GM19035 (cell line): Measurements from ENCODE around the gene ANKK1.

Experiments used
- ATAC-seq: cut with Tn5 transposase; IDR thresholded peaks from one replicate; pipeline ENCODE4 v1.9.1; 2021; ENCODE audit not compliant: unreplicated experiment

Gene ANKK1, protein sequence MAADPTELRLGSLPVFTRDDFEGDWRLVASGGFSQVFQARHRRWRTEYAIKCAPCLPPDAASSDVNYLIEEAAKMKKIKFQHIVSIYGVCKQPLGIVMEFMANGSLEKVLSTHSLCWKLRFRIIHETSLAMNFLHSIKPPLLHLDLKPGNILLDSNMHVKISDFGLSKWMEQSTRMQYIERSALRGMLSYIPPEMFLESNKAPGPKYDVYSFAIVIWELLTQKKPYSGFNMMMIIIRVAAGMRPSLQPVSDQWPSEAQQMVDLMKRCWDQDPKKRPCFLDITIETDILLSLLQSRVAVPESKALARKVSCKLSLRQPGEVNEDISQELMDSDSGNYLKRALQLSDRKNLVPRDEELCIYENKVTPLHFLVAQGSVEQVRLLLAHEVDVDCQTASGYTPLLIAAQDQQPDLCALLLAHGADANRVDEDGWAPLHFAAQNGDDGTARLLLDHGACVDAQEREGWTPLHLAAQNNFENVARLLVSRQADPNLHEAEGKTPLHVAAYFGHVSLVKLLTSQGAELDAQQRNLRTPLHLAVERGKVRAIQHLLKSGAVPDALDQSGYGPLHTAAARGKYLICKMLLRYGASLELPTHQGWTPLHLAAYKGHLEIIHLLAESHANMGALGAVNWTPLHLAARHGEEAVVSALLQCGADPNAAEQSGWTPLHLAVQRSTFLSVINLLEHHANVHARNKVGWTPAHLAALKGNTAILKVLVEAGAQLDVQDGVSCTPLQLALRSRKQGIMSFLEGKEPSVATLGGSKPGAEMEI

GRCh38 chr11:113387605-113388211 is at the start of gene ANKK1:
TSS of gene ANKK1 (plus strand) at chr11:113387779. CDS start at chr11:113387885, 106 bp downstream.
- no peak for ATAC-seq

- ATAC-seq = no peak
Measured at GRCh38 chr11:113338730-113339129, 48.8 kb upstream of the ANKK1 start.

GRCh38 chr11:113339929-113340589 is 47.5 kb upstream of the ANKK1 start:
- ATAC-seq = no peak

DNA sequence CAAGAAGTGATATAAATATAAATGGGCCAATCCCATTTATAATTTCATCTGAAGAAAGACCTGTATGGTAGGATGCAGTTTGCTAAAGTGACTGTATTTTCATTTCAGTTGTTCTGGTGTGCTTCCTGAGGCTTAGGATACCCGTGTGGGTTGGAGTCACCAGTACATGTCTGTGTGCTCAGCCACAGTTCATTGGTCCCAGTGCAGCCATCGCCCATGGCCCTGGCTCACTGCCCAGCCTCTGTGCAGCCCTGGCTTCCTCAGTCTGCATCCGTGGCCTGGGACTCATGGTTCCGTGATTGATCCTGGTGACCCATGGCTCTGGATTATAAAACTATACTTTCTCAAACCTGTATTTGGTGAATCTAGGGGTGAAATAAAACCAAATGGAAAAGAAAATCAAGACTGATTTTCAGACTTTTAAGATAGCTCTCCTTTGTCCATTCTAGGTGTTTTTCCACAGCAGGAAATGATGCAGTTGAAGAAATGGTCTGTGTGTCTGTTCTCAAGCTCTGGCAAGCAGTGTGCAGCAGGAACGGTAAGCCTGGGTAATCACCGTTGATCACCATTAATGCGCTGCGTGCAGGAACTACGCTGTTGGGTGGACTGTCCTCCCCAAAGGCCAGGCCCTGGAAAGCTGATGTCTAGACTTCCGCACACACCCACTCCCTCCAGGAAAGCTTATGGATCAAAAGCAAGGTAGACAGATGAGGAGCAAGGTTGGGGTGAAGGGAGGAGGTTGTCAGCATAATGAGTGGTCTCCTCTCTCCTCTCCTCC is 46.0 kb upstream of the ANKK1 start:
- no peak for ATAC-seq

GRCh38 chr11:113345978-113346377 is 41.6 kb upstream of the ANKK1 start:
- ATAC-seq = no peak

DNA sequence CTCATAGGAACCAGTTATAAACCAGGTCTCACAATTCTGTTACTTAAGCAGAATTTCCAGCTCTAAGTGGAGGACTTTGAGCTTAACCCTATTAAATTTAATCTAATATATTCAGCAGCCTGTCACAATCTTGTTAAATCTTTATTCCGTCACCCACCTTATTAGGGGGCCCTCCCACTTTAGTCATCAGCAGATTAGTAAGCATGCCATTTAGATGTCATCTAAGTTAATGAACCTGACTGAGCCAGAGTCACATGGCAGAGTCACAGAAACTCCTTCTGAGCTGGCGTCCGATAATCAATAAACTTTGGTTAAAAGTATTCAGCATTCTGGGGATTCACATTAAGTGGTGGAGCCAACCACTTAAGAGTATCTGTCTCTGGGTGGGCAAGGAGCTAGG is 38.1 kb upstream of the ANKK1 start:
- ATAC-seq = no peak

DNA sequence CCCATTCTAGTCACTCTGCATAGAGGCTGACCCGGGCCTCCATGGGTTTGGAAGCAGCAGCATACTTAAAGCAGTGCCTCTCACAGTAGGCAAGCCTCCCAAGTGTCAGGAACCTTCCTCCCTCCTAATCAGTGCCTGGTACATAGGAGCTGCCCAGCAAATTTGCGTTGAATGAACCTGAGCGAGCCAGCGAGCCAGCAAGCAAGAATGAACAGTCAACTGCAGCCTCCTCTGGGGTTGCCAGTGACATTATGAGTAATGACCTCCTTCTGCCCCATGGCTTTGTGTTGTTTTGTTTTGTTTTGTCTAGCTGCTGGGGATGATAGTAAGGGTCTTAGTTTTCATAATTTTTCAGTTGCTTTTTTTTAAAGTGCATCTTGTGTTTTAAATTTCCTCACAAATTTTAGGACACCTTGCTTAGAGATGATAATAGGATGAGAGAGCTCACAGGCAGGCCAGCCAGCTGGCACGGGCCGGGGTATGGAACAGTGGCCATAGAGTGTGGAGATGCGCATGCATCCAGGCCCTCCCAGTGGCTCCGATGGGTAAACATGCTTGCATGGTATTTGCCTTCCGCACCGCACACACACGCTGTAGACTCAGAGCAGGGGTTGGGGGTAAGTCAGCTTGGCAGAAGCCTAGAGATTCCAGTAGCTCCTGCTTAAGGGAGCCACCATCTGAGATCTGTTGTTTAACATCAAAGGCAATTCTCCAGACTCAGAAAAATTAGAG is 37.1 kb upstream of the ANKK1 start:
- ATAC-seq = no peak

DNA sequence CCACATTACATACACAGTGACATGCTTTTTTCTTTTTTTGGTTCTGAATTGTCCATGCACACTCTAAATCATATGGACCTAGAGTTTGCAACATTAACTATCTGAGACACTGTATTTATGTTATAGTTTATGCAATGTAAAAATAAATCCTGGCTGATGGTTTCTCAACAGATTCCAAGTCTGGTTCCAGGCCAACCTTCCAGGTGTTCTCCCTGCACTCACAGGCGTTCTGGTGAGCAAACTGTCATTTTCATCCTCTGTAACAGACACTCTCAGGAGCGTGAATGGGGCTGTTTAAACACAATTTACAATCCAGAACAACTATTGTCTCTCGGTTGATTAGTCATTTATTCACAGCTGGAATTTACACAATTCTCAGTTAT is 36.5 kb upstream of the ANKK1 start:
- ATAC-seq = no peak

GRCh38 chr11:113351480-113351879 is 36.1 kb upstream of the ANKK1 start:
- no peak for ATAC-seq

- no peak for ATAC-seq
Measured at GRCh38 chr11:113356203-113356602, 31.4 kb upstream of the ANKK1 start.

- no peak for ATAC-seq
Measured at GRCh38 chr11:113363406-113363805, 24.2 kb upstream of the ANKK1 start.

- no peak for ATAC-seq
Measured at GRCh38 chr11:113363996-113364641, 23.5 kb upstream of the ANKK1 start.

- no peak for ATAC-seq
Measured at GRCh38 chr11:113365895-113366294, 21.7 kb upstream of the ANKK1 start.

GRCh38 chr11:113369411-113369810 is 18.2 kb upstream of the ANKK1 start:
- ATAC-seq = no peak

DNA sequence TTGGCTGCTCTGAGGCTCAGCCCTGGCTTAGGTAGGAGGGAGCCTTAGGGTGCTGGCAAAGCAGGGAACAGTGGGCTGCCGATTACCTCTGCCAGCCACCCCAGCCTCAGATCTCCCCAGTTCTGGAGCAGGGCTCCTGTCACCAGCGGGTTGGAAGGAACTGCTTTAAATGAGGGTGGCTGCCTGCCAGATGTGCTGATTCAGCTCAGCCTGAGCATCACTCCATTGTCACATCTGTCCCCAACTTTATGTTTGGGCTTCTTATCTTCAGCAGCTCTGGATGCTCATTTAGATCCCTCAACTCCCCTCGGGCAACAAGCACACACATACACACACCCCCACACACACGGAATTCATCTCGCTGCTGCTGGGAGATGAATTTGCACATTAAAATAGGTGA is 16.9 kb upstream of the ANKK1 start:
- no peak for ATAC-seq

DNA sequence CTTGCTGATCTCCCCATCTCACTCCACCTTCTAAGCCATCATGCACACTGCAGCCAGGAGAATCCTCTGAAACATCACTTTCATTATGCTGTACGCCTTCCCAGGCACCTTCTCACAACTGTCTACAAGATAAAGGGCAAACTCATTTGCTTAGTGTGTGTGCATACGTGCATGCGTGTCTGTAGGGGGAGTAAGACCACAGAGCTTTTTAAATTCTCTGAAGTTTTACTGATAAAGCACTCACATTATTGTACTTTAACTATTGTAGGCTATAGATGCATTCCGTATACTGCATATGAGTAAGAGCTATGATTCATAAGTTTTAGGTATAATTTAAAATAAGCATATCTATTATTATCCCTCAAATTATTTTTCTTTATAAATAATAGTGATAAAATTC is 15.3 kb upstream of the ANKK1 start:
- ATAC-seq = no peak

- no peak for ATAC-seq
Measured at GRCh38 chr11:113373306-113373705, 14.3 kb upstream of the ANKK1 start.

DNA sequence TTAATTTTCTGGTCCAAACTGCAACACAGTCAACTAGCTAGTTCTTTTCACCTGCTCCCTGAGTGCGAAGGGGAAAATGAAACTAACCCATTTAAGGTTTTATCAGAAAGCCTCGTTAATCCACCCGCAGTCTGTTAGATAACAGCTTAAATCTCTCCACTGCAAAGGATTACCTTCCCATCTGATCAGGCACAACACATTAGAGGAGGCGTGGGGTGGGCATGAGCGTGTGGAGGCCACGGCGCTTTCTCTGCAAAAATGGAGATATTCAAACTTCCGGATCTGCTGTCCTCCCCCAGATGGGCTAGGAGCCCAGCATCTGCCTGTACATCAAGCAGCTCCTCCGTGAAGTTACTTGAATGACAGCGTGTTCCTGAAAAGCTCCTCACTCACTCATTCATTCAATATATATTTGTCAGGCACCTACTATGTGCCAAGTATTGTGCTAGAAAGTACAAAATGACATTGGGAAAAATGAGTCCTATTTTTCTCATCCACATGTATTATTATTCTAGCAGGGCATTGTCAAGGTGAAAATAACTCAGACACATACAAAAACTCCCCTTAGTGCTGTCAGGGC is 13.5 kb upstream of the ANKK1 start:
- ATAC-seq = no peak

DNA sequence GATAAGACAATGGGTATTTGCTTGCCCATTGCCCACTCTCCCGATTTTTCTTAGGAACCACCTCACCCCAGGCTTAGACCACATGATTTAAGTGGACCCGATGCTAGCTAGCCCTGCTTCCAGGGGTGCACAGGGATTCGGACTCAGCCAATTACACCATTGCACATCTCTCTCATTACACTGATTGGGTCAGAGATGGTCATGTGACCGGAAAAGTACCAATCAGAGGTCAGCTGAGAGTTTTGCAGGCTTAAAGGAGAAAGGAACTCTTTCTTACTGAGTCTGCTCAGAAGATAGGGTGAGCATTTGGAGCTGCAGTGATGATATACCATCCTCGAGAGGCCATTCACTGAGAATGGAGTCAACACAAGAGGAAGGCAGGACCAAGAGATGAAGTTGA is 12.2 kb upstream of the ANKK1 start:
- ATAC-seq = no peak
